Endodermal cell (in vitro differentiated cells): ENCODE results near the gene COL6A1. TPM values are rescaled to one million over a fixed set of nuclear protein-coding genes. Genes with fewer than 3 reads are reported as not detected.

Experiments used
- DNase-seq: peaks from one replicate; pipeline ENCODE4 v3.0.0-alpha.2; 2017
- H3K27ac ChIP-seq: 2 replicates; pipeline ENCODE4 v1.5.1; 2013; ENCODE audit warnings: mild to moderate bottlenecking, low read depth, low read length, moderate library complexity
- H3K27me3 ChIP-seq: 2 replicates; pipeline ENCODE4 v1.6.1; 2013; ENCODE audit warnings: mild to moderate bottlenecking, low read length, moderate library complexity; ENCODE audit not compliant: insufficient read depth, control insufficient read depth, poor library complexity, severe bottlenecking
- H3K36me3 ChIP-seq: 2 replicates; pipeline ENCODE4 v1.7.0; 2013; ENCODE audit warnings: mild to moderate bottlenecking, low read length, moderate library complexity; ENCODE audit not compliant: control insufficient read depth, insufficient read depth
- H3K4me1 ChIP-seq: one replicate; pipeline ENCODE4 v1.7.0; 2013; ENCODE audit warnings: low read length; ENCODE audit not compliant: control insufficient read depth, insufficient read depth
- H3K4me3 ChIP-seq: 2 replicates; pipeline ENCODE4 v1.5.1; 2013; ENCODE audit warnings: mild to moderate bottlenecking, low read length, moderate library complexity
- H3K9ac ChIP-seq: 2 replicates; pipeline ENCODE4 v1.6.1; 2013; ENCODE audit warnings: mild to moderate bottlenecking, low read length, moderate library complexity; ENCODE audit not compliant: poor library complexity, severe bottlenecking; ENCODE audit errors: extremely low read depth
- H3K9me3 ChIP-seq: 2 replicates; pipeline ENCODE4 v1.6.1; 2013; ENCODE audit warnings: mild to moderate bottlenecking, low read length, moderate library complexity; ENCODE audit not compliant: control insufficient read depth
- H3K27ac Mint-ChIP-seq: 2 replicates; pipeline ENCODE4 v1.8.0; 2020; ENCODE audit warnings: mixed read lengths
- H3K27me3 Mint-ChIP-seq: 2 replicates; pipeline ENCODE4 v1.8.0; 2021; ENCODE audit warnings: mild to moderate bottlenecking, mixed read lengths; ENCODE audit not compliant: insufficient read depth
- H3K36me3 Mint-ChIP-seq: 2 replicates; pipeline ENCODE4 v1.8.0; 2020; ENCODE audit warnings: low read depth, mixed read lengths
- H3K4me1 Mint-ChIP-seq: 2 replicates; pipeline ENCODE4 v1.8.0; 2020; ENCODE audit warnings: mixed read lengths
- H3K4me3 Mint-ChIP-seq: 2 replicates; pipeline ENCODE4 v1.8.0; 2020; ENCODE audit warnings: mild to moderate bottlenecking, moderate library complexity, mixed read lengths
- H3K9me3 Mint-ChIP-seq: 2 replicates; pipeline ENCODE4 v1.8.0; 2020; ENCODE audit warnings: mild to moderate bottlenecking, mixed read lengths
- WGBS, 2 experiments: methylation state at CpG; one replicate each; pipeline versions ENCODE4 v1.1.5 to v1.1.7; 2013; ENCODE audit warnings: missing lambda C conversion rate in 2 of 2, mixed read lengths in 1 of 2; ENCODE audit not compliant: insufficient coverage in 1 of 2, insufficient read length in 1 of 2; 5-methylcytosine and 5-hydroxymethylcytosine counted together
- total RNA-seq, 2 donors: library from RNA; stranded (reverse); fragmentation: NEBNext Ultra II Directional in 1 of 2; extraction: Animal tissue kit (Norgen Biotek cat#: 25700) in 1 of 2; gene quantifications; 2 replicates in 1 of 2; 3 replicates in 1 of 2; pipeline ENCODE4 v1.2.1, GENCODE V29; 2021
- TF ChIP-seq, protein P1 (sequence below): fragments of 200-600 bp; sonication (generic); conservative IDR thresholded peaks from 2 replicates; pipeline ENCODE4 v1.5.0; 2021; ENCODE audit warnings: antibody characterized with exemption, mild to moderate bottlenecking

Gene COL6A1
- total RNA-seq, 2 donors from 2014 or later = 232 to 407 TPM

DNA sequence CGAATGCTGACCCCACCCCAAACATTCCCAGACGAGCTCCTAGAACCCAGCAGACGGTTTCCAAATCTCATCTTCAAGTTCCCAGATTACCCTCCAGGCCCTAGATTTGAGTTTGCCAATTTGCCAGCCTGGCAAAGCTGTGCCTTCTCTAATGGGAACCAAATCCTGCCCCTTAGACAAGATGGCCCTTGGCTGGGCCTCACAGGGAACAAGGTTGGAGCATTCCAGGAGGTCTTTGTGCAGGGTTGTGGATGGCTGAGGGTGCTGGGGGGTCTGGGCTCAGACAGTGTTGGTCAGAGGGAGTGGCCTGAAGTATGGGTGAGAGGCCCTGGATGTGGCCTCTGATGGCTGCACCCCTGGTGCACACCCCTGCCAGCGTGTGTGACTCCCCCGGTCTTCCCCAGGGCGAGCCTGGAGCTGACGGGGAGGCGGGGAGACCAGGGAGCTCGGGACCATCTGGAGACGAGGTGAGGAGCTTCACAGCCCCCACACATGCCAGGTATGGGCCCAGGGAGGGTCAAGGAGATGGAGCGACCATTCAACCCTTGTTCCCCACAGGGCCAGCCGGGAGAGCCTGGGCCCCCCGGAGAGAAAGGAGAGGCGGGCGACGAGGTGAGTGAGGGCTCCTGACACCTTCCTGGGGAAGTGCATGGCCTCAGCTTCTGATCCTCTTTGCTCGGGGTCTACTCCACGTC lies 10.2 kb downstream of the COL6A1 start:
- Histone ChIP-seq H3K4me1 (no peaks in the 10 kb centered on the region), H3K9ac (no peak overlapping the region), H3K9me3 (no peaks in the 10 kb centered on the region), H3K36me3 (no peaks in the 10 kb centered on the region), H3K27ac (peak overlapping the region; percentile 77), H3K4me3 (no peak overlapping the region), H3K27me3 (no peaks in the 10 kb centered on the region)
- Mint-ChIP-seq H3K27me3 (no peaks in the 10 kb centered on the region), H3K36me3 (peaks cover 26% of the 10 kb centered on the region), H3K27ac (no peak overlapping the region), H3K4me1 (no peaks in the 10 kb centered on the region), H3K9me3 (no peaks in the 10 kb centered on the region), H3K4me3 (no peak overlapping the region)
- TF ChIP-seq, protein P1, sequence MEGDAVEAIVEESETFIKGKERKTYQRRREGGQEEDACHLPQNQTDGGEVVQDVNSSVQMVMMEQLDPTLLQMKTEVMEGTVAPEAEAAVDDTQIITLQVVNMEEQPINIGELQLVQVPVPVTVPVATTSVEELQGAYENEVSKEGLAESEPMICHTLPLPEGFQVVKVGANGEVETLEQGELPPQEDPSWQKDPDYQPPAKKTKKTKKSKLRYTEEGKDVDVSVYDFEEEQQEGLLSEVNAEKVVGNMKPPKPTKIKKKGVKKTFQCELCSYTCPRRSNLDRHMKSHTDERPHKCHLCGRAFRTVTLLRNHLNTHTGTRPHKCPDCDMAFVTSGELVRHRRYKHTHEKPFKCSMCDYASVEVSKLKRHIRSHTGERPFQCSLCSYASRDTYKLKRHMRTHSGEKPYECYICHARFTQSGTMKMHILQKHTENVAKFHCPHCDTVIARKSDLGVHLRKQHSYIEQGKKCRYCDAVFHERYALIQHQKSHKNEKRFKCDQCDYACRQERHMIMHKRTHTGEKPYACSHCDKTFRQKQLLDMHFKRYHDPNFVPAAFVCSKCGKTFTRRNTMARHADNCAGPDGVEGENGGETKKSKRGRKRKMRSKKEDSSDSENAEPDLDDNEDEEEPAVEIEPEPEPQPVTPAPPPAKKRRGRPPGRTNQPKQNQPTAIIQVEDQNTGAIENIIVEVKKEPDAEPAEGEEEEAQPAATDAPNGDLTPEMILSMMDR = no peak
- 93 to 98% methylated on average over 8 to 18 of the region's 18 CpGs for WGBS, 2 experiments
- peak; percentile 29 for DNase-seq

- WGBS, 2 experiments = 92 to 98% methylated on average over 27 to 32 of the region's 32 CpGs
- H3K27ac ChIP-seq = no peak overlapping the region
- no peaks in the 10 kb centered on the region for H3K36me3 ChIP-seq
- no peak overlapping the region for H3K27ac Mint-ChIP-seq
- H3K4me1 ChIP-seq = no peaks in the 10 kb centered on the region
- TF ChIP-seq, protein P1 = no peak
- H3K4me3 ChIP-seq = no peak overlapping the region
- peak; percentile 37 for DNase-seq
- H3K27me3 ChIP-seq = no peaks in the 10 kb centered on the region
- H3K4me3 Mint-ChIP-seq = no peak overlapping the region
- no peak overlapping the region for H3K9ac ChIP-seq
- H3K4me1 Mint-ChIP-seq = no peaks in the 10 kb centered on the region
- H3K9me3 ChIP-seq = no peaks in the 10 kb centered on the region
- peaks cover 22% of the 10 kb centered on the region for H3K36me3 Mint-ChIP-seq
- H3K9me3 Mint-ChIP-seq = no peaks in the 10 kb centered on the region
- H3K27me3 Mint-ChIP-seq = no peaks in the 10 kb centered on the region
These were observed 11.0 kb downstream of the COL6A1 start for GRCh38 chr21:45992301-45993209.

DNA sequence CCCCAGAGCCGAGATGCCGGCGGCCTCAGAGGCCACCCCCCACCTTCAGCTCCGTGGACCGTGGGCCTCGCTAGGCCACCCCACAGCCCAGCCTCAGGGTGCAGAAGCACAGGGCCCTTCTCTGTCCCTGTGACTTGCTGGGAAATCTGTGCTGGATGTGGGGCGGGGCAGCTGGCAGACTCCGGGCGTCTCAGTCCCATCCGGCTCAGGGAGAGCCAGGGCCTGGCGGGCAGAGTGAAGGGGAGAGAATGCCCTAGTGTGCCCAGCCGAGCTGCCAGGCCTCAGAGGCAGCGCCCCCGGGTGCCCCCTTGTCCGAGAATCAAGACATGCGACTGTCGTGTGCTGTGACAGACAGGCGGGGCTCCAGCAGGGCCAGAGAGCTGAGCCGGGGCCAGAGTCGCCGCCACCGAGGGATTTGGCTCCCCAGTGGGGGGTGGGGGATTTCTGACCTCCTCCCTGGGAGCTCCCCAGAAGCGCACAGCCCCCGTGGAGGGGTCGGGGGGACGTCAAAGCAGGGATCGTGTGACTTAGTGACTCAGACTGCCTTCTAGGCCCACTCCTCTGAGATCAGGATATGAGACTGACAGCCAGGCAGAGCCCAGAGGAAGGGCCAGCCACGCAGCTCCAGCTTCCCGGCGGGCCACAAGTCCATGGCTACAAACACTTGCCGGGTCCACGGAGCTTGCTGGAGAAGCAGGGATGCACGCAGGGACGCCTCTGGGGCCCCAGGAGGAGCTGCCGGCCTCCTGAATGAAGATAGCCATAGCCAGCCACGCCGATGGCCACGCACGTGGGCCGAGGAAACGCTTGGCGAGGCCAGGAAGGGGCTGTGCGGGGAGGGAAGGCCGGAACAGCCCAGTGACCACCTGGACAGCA lies 11.9 kb downstream of the COL6A1 start:
- no peaks in the 10 kb centered on the region for H3K4me1 ChIP-seq
- TF ChIP-seq, protein P1 = no peak
- no peak overlapping the region for H3K4me3 Mint-ChIP-seq
- H3K9ac ChIP-seq = no peak overlapping the region
- no peaks in the 10 kb centered on the region for H3K27me3 Mint-ChIP-seq
- no peaks in the 10 kb centered on the region for H3K9me3 Mint-ChIP-seq
- H3K4me3 ChIP-seq = no peak overlapping the region
- peak; percentile 39 for DNase-seq
- WGBS, 2 experiments = 92 to 95% methylated on average over 28 to 44 of the region's 44 CpGs
- H3K27ac ChIP-seq = no peak overlapping the region
- H3K9me3 ChIP-seq = no peaks in the 10 kb centered on the region
- H3K27ac Mint-ChIP-seq = no peak overlapping the region
- peaks cover 24% of the 10 kb centered on the region for H3K36me3 Mint-ChIP-seq
- no peaks in the 10 kb centered on the region for H3K27me3 ChIP-seq
- H3K36me3 ChIP-seq = no peaks in the 10 kb centered on the region
- H3K4me1 Mint-ChIP-seq = no peaks in the 10 kb centered on the region
